Placental pericyte (primary cell): ENCODE data around the gene ATP5IF1. TPM values are rescaled to one million over a fixed set of nuclear protein-coding genes. Genes with fewer than 3 reads are reported as not detected.

Source experiments
- total RNA-seq: library from RNA; depleted of rRNA; stranded (reverse); fragments of >200 nt; gene quantifications from 2 replicates; pipeline ENCODE4 v1.2.3, GENCODE V29; 2012

ATP5IF1 gene
- 85.2 and 93.9 TPM in 2 replicates for total RNA-seq

GRCh38 chr1:28235755-28236655 is at the start of gene ATP5IF1:
Gene ATP5IF1, plus strand, starts transcription at chr1:28236124. Its CDS starts 60 bp downstream, at chr1:28236184.

DNA sequence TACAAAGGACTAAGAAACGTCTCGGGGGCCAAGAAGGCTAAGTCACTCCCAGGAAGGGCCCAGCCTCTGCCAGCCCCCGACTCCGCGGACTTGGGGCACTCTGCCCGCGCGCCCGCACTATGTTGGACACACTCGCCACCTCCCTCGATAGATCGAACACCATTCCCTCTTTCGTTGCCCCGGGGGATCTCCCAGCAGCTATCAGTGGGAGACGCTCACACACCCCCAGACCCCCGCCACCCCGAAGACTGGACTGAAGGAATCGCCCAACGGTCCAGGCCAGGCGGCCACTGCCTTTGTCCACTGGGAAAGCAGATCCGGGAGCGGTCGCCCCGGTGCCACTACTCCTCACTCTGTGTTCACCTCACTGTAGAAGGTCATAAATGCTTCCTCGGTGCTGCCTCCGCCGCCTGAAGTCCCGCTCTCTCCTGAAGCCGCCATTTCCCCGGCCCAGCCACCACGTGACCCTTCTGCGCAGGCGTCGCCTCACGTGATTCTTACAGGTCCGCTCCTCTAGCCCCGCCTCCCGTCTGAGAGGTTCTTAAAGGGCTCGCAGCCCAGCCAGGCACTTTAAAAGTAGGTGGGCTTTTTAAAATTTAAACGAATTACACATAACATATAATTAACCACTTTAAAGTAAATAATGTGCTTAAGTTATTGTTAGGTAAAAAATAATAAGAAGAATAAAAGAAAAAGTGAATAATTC is 3.2 kb upstream of the ATP5IF1 start, which contains the start of gene DNAJC8:
TSS of gene DNAJC8 (minus strand) at position 472 of the 706 bp plus-strand sequence. CDS start at position 441, 31 bp downstream.

DNA sequence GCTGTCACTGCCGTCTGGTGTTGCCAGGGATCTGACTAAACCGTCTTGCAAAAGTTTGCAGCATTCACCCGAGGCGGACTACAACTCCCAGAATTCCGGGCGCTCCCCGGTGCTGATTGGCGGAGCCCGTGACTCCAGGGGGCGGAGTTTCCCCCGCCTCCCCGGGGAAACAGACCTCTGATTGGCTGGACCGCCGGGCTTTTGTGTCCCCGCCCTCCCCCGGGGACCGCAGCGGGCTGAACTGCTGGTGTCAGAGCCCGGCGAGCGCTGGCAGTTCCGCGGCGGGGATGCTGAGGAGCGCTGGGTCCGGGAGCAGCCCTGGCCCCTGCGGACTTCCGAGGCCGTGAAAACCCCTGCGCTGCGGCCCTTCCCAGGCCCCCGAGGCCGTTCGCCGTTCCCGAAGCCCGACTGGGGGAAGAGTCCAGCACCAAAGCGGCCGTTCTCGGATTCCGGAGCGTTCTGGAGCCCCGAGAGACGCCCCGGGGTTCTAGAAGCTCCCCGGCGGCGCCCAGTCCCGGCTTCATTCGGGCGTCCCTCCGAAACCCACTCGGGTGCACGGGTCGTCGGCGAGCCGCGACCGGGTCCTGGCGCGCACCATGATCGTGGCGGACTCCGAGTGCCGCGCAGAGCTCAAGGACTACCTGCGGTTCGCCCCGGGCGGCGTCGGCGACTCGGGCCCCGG is 23.5 kb downstream of the ATP5IF1 start, which contains the start of gene SESN2:
TSS of gene SESN2 (plus strand) at position 267 of the 682 bp plus-strand sequence. CDS start at position 597, 330 bp downstream.

Other genes with a start within 250 kb of the ATP5IF1 start
- 12.5 and 27.6 TPM in 2 replicates for gene EYA3, start 147.5 kb upstream of the ATP5IF1 start, total RNA-seq
- 0.14 and 0.22 TPM in 2 replicates for gene PTAFR, start 59.4 kb upstream of the ATP5IF1 start, total RNA-seq
- 58.1 and 74.8 TPM in 2 replicates for gene DNAJC8, start 3.1 kb upstream of the ATP5IF1 start, total RNA-seq
- 26.6 and 92.8 TPM in 2 replicates for gene SESN2, start 23.4 kb downstream of the ATP5IF1 start, total RNA-seq
- gene MED18, start 92.9 kb downstream of the ATP5IF1 start, total RNA-seq, result 20.8 and 21.2 TPM in 2 replicates
- 11.2 and 12.2 TPM in 2 replicates for gene PHACTR4, start 133.6 kb downstream of the ATP5IF1 start, total RNA-seq